Mesendoderm (in vitro differentiated cells): ENCODE measurements around the gene CDK7.
A peak's percentile ranks its signal among the peaks of the same experiment; 100 is the strongest.

Experiments used
- DNase-seq: peaks from one replicate; pipeline ENCODE4 v3.0.0; 2013
- H2AK5ac ChIP-seq: 2 replicates; pipeline ENCODE4 v1.6.1; 2013; ENCODE audit warnings: low read length, inconsistent platforms
- H2BK120ac ChIP-seq: 2 replicates; pipeline ENCODE4 v1.6.1; 2013; ENCODE audit warnings: low read depth, mild to moderate bottlenecking, low read length, moderate library complexity, mixed read lengths
- H2BK15ac ChIP-seq: replicated peaks from 2 replicates; pipeline ENCODE4 v1.6.1; 2013; ENCODE audit warnings: low read depth, mild to moderate bottlenecking, moderate library complexity
- H2BK5ac ChIP-seq: 2 replicates; pipeline ENCODE4 v1.6.1; 2013; ENCODE audit warnings: low read length, inconsistent platforms
- H3K18ac ChIP-seq: 2 replicates; pipeline ENCODE4 v1.6.1; 2013; ENCODE audit warnings: mild to moderate bottlenecking, low read length, mixed read lengths
- H3K23ac ChIP-seq: one replicate; pipeline ENCODE4 v1.6.1; 2013; ENCODE audit warnings: low read length
- H3K27ac ChIP-seq: 2 replicates; pipeline ENCODE4 v1.5.1; 2013; ENCODE audit warnings: low read depth, mild to moderate bottlenecking, inconsistent platforms, low read length, moderate library complexity
- H3K27me3 ChIP-seq: 2 replicates; pipeline ENCODE4 v1.6.1; 2013; ENCODE audit warnings: low read length, control low read depth, mild to moderate bottlenecking, inconsistent platforms; ENCODE audit not compliant: insufficient read depth, poor library complexity
- H3K36me3 ChIP-seq: 2 replicates; pipeline ENCODE4 v1.6.1; 2013; ENCODE audit warnings: low read length, inconsistent platforms; ENCODE audit not compliant: control insufficient read depth, insufficient read depth
- H3K4ac ChIP-seq: one replicate; pipeline ENCODE4 v1.6.1; 2013; ENCODE audit warnings: low read depth, mild to moderate bottlenecking, low read length, moderate library complexity
- H3K4me1 ChIP-seq: 2 replicates; pipeline ENCODE4 v1.6.1; 2013; ENCODE audit warnings: low read depth, low read length, inconsistent platforms; ENCODE audit not compliant: control insufficient read depth
- H3K4me2 ChIP-seq: 2 replicates; pipeline ENCODE4 v1.6.1; 2013; ENCODE audit warnings: low read length
- H3K4me3 ChIP-seq: 2 replicates; pipeline ENCODE4 v1.5.1; 2013; ENCODE audit warnings: mild to moderate bottlenecking, low read length
- H3K56ac ChIP-seq: one replicate; pipeline ENCODE4 v1.6.1; 2013; ENCODE audit warnings: low read length
- H3K79me1 ChIP-seq: 2 replicates; pipeline ENCODE4 v1.6.1; 2013; ENCODE audit warnings: low read length, inconsistent platforms
- H3K79me2 ChIP-seq: 2 replicates; pipeline ENCODE4 v1.6.1; 2013; ENCODE audit warnings: mild to moderate bottlenecking, low read length; ENCODE audit not compliant: control insufficient read depth, insufficient read depth
- H3K9ac ChIP-seq: 2 replicates; pipeline ENCODE4 v1.6.1; 2013; ENCODE audit warnings: low read length, inconsistent platforms
- H4K5ac ChIP-seq: one replicate; pipeline ENCODE4 v1.6.1; 2013; ENCODE audit warnings: low read length
- H4K8ac ChIP-seq: one replicate; pipeline ENCODE4 v1.6.1; 2013; ENCODE audit warnings: low read depth, mild to moderate bottlenecking, control low read depth, low read length, moderate library complexity
- WGBS: extraction: QIAGEN DNeasy Blood & Tissue Kit; methylation state at CpG from one replicate; pipeline ENCODE4 v1.1.7; 2013; ENCODE audit warnings: low lambda C conversion rate, missing lambda C conversion rate; ENCODE audit not compliant: insufficient coverage; ENCODE audit errors: extremely low coverage; 5-methylcytosine and 5-hydroxymethylcytosine counted together

The CDK7 gene

GRCh38 chr5:69309380-69309779 is 74.7 kb downstream of the CDK7 start:
- H2AK5ac ChIP-seq = no peak overlapping the region
- no peak overlapping the region for H3K4ac ChIP-seq
- DNase-seq = no peak
- H3K18ac ChIP-seq = no peak overlapping the region
- no peaks in the 10 kb centered on the region for H3K79me1 ChIP-seq
- no peak overlapping the region for H2BK120ac ChIP-seq
- H3K4me1 ChIP-seq = no peaks in the 10 kb centered on the region
- no peaks in the 10 kb centered on the region for H3K36me3 ChIP-seq
- no CpG with 5 or more reads among the region's 5 CpGs for WGBS
- no peak overlapping the region for H4K8ac ChIP-seq
- no peak overlapping the region for H3K9ac ChIP-seq
- no peak overlapping the region for H3K4me3 ChIP-seq
- no peak overlapping the region for H3K23ac ChIP-seq
- no peak overlapping the region for H3K56ac ChIP-seq
- H3K27ac ChIP-seq = no peak overlapping the region
- no peak overlapping the region for H2BK15ac ChIP-seq
- H2BK5ac ChIP-seq = no peak overlapping the region
- no peaks in the 10 kb centered on the region for H3K27me3 ChIP-seq
- no peak overlapping the region for H3K4me2 ChIP-seq
- no peaks in the 10 kb centered on the region for H3K79me2 ChIP-seq
- no peak overlapping the region for H4K5ac ChIP-seq

DNA sequence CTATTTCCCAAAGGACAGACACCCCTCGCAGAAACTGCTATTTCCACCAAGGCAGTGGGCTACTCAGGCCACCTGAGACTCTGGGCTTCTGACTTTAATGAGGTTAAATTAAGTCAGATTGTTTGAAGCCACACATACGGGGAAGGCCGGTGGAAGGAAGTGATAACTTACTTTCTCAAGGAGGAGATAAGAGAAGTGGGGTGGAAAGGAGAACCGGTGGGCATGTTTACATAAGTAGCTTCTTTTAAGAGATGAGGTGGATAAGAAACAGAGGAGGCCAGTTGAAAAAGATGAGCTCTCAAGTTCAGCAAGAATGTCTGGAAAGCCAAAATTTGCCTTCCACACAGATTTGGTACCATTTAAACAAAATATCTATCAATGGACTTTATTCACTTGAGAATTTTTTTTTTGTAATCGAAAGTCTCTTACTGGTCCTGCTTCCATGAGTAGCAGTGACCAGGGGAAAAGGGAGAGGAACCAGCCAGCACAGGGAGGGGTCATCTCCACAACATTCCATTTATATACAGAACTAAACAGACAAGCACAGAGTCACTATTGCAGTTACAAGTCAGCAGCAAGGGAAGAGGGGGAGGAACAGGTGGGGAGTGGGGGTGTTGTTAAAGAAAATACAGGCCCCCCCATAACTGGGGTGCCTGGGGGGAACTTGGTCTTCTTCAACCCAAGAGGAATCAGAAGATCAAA is 77.9 kb downstream of the CDK7 start:
- Histone ChIP-seq H3K79me2 (no peaks in the 10 kb centered on the region), H3K36me3 (no peaks in the 10 kb centered on the region), H3K4me1 (no peaks in the 10 kb centered on the region), H3K56ac (no peak overlapping the region), H3K9ac (no peak overlapping the region), H2AK5ac (no peak overlapping the region), H2BK15ac (no peak overlapping the region), H3K4me3 (no peak overlapping the region), H3K4me2 (no peak overlapping the region), H2BK5ac (no peak overlapping the region), H2BK120ac (no peak overlapping the region), H3K79me1 (no peaks in the 10 kb centered on the region), H3K23ac (no peak overlapping the region), H4K5ac (no peak overlapping the region), H3K27me3 (no peaks in the 10 kb centered on the region), H3K4ac (no peak overlapping the region), H3K18ac (no peak overlapping the region), H3K27ac (no peak overlapping the region), H4K8ac (no peak overlapping the region)
- WGBS = no CpG with 5 or more reads among the region's 5 CpGs
- peak; percentile 43 for DNase-seq

DNA sequence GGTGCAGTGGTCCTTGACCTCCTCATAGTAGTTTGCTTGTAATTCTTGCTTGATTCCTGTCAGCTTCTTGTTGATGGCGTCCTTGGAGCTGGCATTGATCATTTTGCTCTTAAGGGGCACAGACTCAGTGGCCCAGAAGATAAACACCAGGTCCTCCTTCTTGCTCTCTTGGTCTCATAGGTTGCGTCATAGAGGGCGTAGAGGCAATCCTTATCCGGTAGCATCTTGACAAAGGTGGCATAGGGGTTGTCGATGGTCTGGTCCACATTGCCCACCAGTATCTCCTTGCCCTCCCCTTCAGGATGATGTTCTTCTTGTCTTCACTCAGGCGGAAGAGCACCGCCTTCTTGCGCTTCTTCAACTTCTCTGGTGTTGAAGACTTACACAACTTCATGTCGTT is 78.7 kb downstream of the CDK7 start:
- Histone ChIP-seq H3K4me2 (no peak overlapping the region), H3K56ac (no peak overlapping the region), H2AK5ac (no peak overlapping the region), H3K79me2 (no peaks in the 10 kb centered on the region), H3K4me1 (no peaks in the 10 kb centered on the region), H3K9ac (no peak overlapping the region), H2BK5ac (no peak overlapping the region), H3K27ac (no peak overlapping the region), H2BK15ac (no peak overlapping the region), H3K27me3 (no peaks in the 10 kb centered on the region), H3K4me3 (no peak overlapping the region), H3K79me1 (no peaks in the 10 kb centered on the region), H4K8ac (no peak overlapping the region), H3K36me3 (no peaks in the 10 kb centered on the region), H3K18ac (no peak overlapping the region), H4K5ac (no peak overlapping the region), H3K23ac (no peak overlapping the region), H3K4ac (no peak overlapping the region), H2BK120ac (no peak overlapping the region)
- DNase-seq = no peak
- no CpG with 5 or more reads among the region's 9 CpGs for WGBS

DNA sequence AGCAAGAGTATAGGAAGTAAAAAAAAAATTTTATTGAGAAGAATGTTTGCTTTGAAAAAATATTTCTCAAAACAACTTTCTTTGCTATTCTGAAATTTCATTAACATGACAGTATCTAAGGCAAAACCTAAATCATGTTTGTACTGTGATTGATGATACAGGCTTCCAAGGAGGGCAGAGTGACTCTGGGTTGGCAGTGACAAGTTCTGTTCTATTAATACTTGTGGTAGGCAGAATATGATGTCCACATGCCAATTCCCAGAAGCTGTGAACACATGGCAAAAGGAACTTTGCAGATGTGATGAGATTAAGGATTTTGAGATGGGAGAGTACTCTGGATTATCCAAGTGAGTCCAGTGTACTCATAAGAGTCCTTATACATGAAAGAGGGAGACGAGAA is 81.3 kb downstream of the CDK7 start:
- H3K4ac ChIP-seq = no peak overlapping the region
- no peak overlapping the region for H3K27ac ChIP-seq
- H3K56ac ChIP-seq = no peak overlapping the region
- no peak overlapping the region for H3K4me2 ChIP-seq
- H4K5ac ChIP-seq = no peak overlapping the region
- H3K79me2 ChIP-seq = no peaks in the 10 kb centered on the region
- H2AK5ac ChIP-seq = no peak overlapping the region
- no peak overlapping the region for H2BK120ac ChIP-seq
- no peak overlapping the region for H3K9ac ChIP-seq
- H3K27me3 ChIP-seq = no peaks in the 10 kb centered on the region
- H2BK15ac ChIP-seq = no peak overlapping the region
- no peak overlapping the region for H3K23ac ChIP-seq
- DNase-seq = no peak
- H3K4me1 ChIP-seq = no peaks in the 10 kb centered on the region
- no peaks in the 10 kb centered on the region for H3K36me3 ChIP-seq
- H4K8ac ChIP-seq = no peak overlapping the region
- WGBS = no CpG with 5 or more reads among the region's 1 CpG
- H3K4me3 ChIP-seq = no peak overlapping the region
- H2BK5ac ChIP-seq = no peak overlapping the region
- no peak overlapping the region for H3K18ac ChIP-seq
- H3K79me1 ChIP-seq = no peaks in the 10 kb centered on the region

DNA sequence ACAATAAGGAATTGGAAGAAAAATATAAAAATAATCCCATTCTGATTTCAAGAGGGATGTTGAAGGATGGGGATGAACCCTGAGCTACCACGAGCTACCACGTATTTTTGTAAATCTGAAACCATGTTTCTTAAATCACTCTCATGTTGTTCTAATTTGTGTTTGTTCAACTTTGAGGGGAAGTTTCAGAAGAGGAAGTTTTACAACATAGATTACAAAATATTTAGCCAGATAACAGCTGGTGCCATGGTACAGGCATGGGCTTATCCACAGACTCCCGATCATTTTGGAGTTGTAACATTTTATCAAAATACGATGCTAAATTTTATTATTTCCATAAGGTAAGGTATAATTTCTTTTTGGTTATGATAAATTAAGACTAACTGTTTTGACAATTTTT is 82.7 kb downstream of the CDK7 start:
- Histone ChIP-seq H2AK5ac (no peak overlapping the region), H3K79me1 (no peaks in the 10 kb centered on the region), H3K4ac (no peak overlapping the region), H2BK120ac (no peak overlapping the region), H3K27me3 (no peaks in the 10 kb centered on the region), H3K56ac (no peak overlapping the region), H3K4me1 (no peaks in the 10 kb centered on the region), H3K23ac (no peak overlapping the region), H3K4me3 (no peak overlapping the region), H2BK15ac (no peak overlapping the region), H4K8ac (no peak overlapping the region), H3K9ac (no peak overlapping the region), H3K18ac (no peak overlapping the region), H2BK5ac (no peak overlapping the region), H4K5ac (no peak overlapping the region), H3K79me2 (no peaks in the 10 kb centered on the region), H3K27ac (no peak overlapping the region), H3K36me3 (no peaks in the 10 kb centered on the region), H3K4me2 (no peak overlapping the region)
- WGBS = no CpG with 5 or more reads among the region's 4 CpGs
- DNase-seq = no peak

- Histone ChIP-seq H3K18ac (no peak overlapping the region), H3K23ac (no peak overlapping the region), H3K27ac (no peak overlapping the region), H3K4me2 (no peak overlapping the region), H3K27me3 (no peaks in the 10 kb centered on the region), H3K4me3 (no peak overlapping the region), H2BK15ac (no peak overlapping the region), H4K8ac (no peak overlapping the region), H3K36me3 (no peaks in the 10 kb centered on the region), H3K79me2 (no peaks in the 10 kb centered on the region), H3K4ac (no peak overlapping the region), H2AK5ac (no peak overlapping the region), H2BK5ac (no peak overlapping the region), H2BK120ac (no peak overlapping the region), H3K56ac (no peak overlapping the region), H3K4me1 (no peaks in the 10 kb centered on the region), H3K79me1 (no peaks in the 10 kb centered on the region), H4K5ac (no peak overlapping the region), H3K9ac (no peak overlapping the region)
- no CpG with 5 or more reads among the region's 1 CpG for WGBS
- DNase-seq = no peak
Observed at GRCh38 chr5:69326365-69326764, 91.7 kb downstream of the CDK7 start.
